ENCODE measurements around the gene CACNG1. TPM values are rescaled to one million over a fixed set of nuclear protein-coding genes. Genes with fewer than 3 reads are reported as not detected.

CACNG1 gene
- polyA plus RNA-seq, 3 donors: not detected

GRCh38 chr17:67044940-67045339 lies 586 bp downstream of the CACNG1 start:
- WGBS, 3 donors: 58 to 92% (median 88%) methylated on average over 5 of the region's 5 CpGs
- no peak overlapping the region for H3K27ac ChIP-seq (ENCODE audit: low read depth, low read length)

- no peak overlapping the region for H3K27ac ChIP-seq (ENCODE audit: low read depth, low read length)
- 56 to 80% (median 65%) methylated on average over 4 of the region's 4 CpGs for WGBS, 3 donors
Observed at GRCh38 chr17:67046398-67046797, 2.0 kb downstream of the CACNG1 start.

GRCh38 chr17:67047382-67047781 lies 3.0 kb downstream of the CACNG1 start:
- no peak overlapping the region for H3K27ac ChIP-seq (ENCODE audit: low read depth, low read length)
- 56 to 74% (median 73%) methylated on average over 1 of the region's 1 CpG for WGBS, 3 donors

GRCh38 chr17:67049025-67049739 lies 4.8 kb downstream of the CACNG1 start:
- 82 to 87% (median 85%) methylated on average over 5 of the region's 5 CpGs for WGBS, 3 donors

GRCh38 chr17:67050066-67050465 lies 5.7 kb downstream of the CACNG1 start:
- WGBS, 3 donors: 95 to 100% (median 98%) methylated on average over 1 of the region's 1 CpG
- H3K27ac ChIP-seq (ENCODE audit: low read depth, low read length): no peak overlapping the region

More at GRCh38 chr17:67049025-67049739, 4.8 kb downstream of the CACNG1 start:
- H3K27ac ChIP-seq (ENCODE audit: low read depth, low read length): no peak overlapping the region

- H3K27ac ChIP-seq (ENCODE audit: low read depth, low read length): no peak overlapping the region
- 83 to 90% (median 87%) methylated on average over 6 of the region's 6 CpGs for WGBS, 3 donors
Observed at GRCh38 chr17:67050471-67051154, 6.3 kb downstream of the CACNG1 start.

GRCh38 chr17:67051155-67051538 lies 6.8 kb downstream of the CACNG1 start:
- H3K27ac ChIP-seq (ENCODE audit: low read depth, low read length): no peak overlapping the region
- WGBS, 3 donors: 77 to 84% (median 83%) methylated on average over 4 of the region's 4 CpGs

GRCh38 chr17:67051837-67052236 lies 7.5 kb downstream of the CACNG1 start:
- 92 to 97% (median 93%) methylated on average over 5 of the region's 5 CpGs for WGBS, 3 donors

GRCh38 chr17:67052720-67053437 lies 8.5 kb downstream of the CACNG1 start:
- 86 to 97% (median 89%) methylated on average over 9 of the region's 9 CpGs for WGBS, 3 donors
- H3K27ac ChIP-seq (ENCODE audit: low read depth, low read length): no peak overlapping the region

More at GRCh38 chr17:67051837-67052236, 7.5 kb downstream of the CACNG1 start:
- H3K27ac ChIP-seq (ENCODE audit: low read depth, low read length): no peak overlapping the region

- 86 to 93% (median 86%) methylated on average over 9 of the region's 9 CpGs for WGBS, 3 donors
- no peak overlapping the region for H3K27ac ChIP-seq (ENCODE audit: low read depth, low read length)
Observed at GRCh38 chr17:67053438-67054000, 9.2 kb downstream of the CACNG1 start.

GRCh38 chr17:67054011-67054591 lies 9.7 kb downstream of the CACNG1 start:
- WGBS, 3 donors: 83 to 87% (median 83%) methylated on average over 19 of the region's 19 CpGs
- no peak overlapping the region for H3K27ac ChIP-seq (ENCODE audit: low read depth, low read length)

- 75 to 97% (median 88%) methylated on average over 5 of the region's 5 CpGs for WGBS, 3 donors
- H3K27ac ChIP-seq (ENCODE audit: low read depth, low read length): no peak overlapping the region
Observed at GRCh38 chr17:67054608-67055007, 10.3 kb downstream of the CACNG1 start.

- H3K27ac ChIP-seq (ENCODE audit: low read depth, low read length): no peak overlapping the region
- WGBS, 3 donors: 93 to 98% (median 94%) methylated on average over 19 of the region's 19 CpGs
Observed at GRCh38 chr17:67055041-67055443, 10.7 kb downstream of the CACNG1 start.

- 84 to 86% (median 86%) methylated on average over 29 of the region's 29 CpGs for WGBS, 3 donors
Observed at GRCh38 chr17:67055811-67056745, 11.7 kb downstream of the CACNG1 start.

GRCh38 chr17:67056746-67057490 lies 12.6 kb downstream of the CACNG1 start:
- WGBS, 3 donors: 87 to 92% (median 91%) methylated on average over 18 of the region's 18 CpGs
- H3K27ac ChIP-seq (ENCODE audit: low read depth, low read length): no peak overlapping the region

More at GRCh38 chr17:67055811-67056745, 11.7 kb downstream of the CACNG1 start:
- H3K27ac ChIP-seq (ENCODE audit: low read depth, low read length): no peak overlapping the region

- WGBS, 3 donors: 95 to 98% (median 98%) methylated on average over 8 of the region's 8 CpGs
- no peak overlapping the region for H3K27ac ChIP-seq (ENCODE audit: low read depth, low read length)
Observed at GRCh38 chr17:67058036-67058435, 13.7 kb downstream of the CACNG1 start.

- H3K27ac ChIP-seq (ENCODE audit: low read depth, low read length): no peak overlapping the region
- 64 to 81% (median 81%) methylated on average over 6 of the region's 6 CpGs for WGBS, 3 donors
Observed at GRCh38 chr17:67059372-67059771, 15.0 kb downstream of the CACNG1 start.

Data from adipose tissue (tissue), 3 donors.